Transverse colon (tissue), 3 donors: ENCODE data around the gene CCNL2.

Experiments
- POLR2A ChIP-seq: fragments of 450-650 bp; IDR thresholded peaks from one replicate; pipeline ENCODE4 v1.6.1; 2016; ENCODE audit warnings: antibody characterized with exemption, mild to moderate bottlenecking, moderate library complexity
- TF ChIP-seq, protein P1 (sequence below), 5 experiments: fragments of 200-600 bp in 3 of 5; fragments of 450-650 bp in 2 of 5; sonication (generic) in 3 of 5; IDR thresholded peaks; 1 replicate in 2 of 5; 2 replicates in 3 of 5; pipeline ENCODE4 v1.5.1; 2016 to 2017; ENCODE audit warnings: antibody characterized with exemption in 5 of 5, inconsistent platforms in 3 of 5, mild to moderate bottlenecking in 2 of 5, moderate library complexity in 1 of 5

DNA sequence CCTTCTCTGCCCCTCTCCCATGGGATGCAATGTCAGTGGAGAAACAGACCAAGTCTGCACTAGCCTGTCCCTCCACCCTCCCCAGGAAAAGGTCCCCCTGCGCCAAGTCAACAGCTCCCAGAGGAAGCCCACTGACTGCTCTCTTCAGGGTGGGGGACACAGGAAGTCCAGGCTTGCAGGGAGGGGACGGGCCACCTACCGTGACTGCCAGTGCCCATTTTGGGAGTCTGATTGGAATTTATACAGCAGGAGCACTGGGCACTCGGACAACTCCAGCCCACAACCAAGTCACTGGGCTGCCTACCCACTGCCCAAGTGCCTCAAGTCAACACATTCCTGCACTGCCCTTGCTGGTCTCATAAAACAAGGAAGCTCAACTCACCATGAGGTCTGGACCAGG is 6.1 kb downstream of the CCNL2 start:
- TF ChIP-seq, protein P1, sequence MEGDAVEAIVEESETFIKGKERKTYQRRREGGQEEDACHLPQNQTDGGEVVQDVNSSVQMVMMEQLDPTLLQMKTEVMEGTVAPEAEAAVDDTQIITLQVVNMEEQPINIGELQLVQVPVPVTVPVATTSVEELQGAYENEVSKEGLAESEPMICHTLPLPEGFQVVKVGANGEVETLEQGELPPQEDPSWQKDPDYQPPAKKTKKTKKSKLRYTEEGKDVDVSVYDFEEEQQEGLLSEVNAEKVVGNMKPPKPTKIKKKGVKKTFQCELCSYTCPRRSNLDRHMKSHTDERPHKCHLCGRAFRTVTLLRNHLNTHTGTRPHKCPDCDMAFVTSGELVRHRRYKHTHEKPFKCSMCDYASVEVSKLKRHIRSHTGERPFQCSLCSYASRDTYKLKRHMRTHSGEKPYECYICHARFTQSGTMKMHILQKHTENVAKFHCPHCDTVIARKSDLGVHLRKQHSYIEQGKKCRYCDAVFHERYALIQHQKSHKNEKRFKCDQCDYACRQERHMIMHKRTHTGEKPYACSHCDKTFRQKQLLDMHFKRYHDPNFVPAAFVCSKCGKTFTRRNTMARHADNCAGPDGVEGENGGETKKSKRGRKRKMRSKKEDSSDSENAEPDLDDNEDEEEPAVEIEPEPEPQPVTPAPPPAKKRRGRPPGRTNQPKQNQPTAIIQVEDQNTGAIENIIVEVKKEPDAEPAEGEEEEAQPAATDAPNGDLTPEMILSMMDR (IDR thresholded peaks at IDR 0.05): no peak
- TF ChIP-seq POLR2A: no peak
